HFF-Myc (cell line): ENCODE measurements around the gene MAP2K6.

Source experiments
- DNase-seq: peaks from one replicate; pipeline ENCODE4 v3.0.0-alpha.2; 2011; ENCODE audit warnings: low read depth; ENCODE audit errors: extremely low read depth
- H3K4me3 ChIP-seq: replicated peaks from 2 replicates; pipeline ENCODE4 v1.5.1; 2011; ENCODE audit warnings: low read depth, mild to moderate bottlenecking, control low read depth, low read length
- TF ChIP-seq, protein P1 (sequence below): IDR thresholded peaks from 2 replicates; pipeline ENCODE4 v1.5.1; 2012; ENCODE audit warnings: mild to moderate bottlenecking, low read depth, low read length, control low read depth; ENCODE audit errors: missing control alignments

MAP2K6 gene

DNA sequence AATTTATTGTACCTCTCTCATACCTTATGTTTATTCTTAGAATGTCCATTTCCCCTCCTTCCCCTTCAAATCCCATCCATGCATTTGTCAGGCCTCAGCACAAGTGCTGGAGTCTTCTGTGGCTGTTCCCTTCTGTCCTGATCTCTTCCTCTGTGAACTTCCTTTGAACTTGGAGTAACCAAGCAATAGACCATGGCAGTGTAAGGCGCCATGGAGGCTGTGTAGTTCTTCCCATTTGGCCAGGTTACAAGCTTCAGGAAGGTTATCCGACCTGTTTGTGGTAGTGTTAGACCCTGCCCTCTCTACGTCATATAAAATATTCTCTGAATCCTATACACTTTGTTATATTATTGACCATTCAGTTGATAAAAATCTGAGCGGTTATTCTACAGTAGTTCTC lies 28.6 kb downstream of the MAP2K6 start:
- H3K4me3 ChIP-seq, result no peak overlapping the region
- DNase-seq, result no peak
- TF ChIP-seq, protein P1, sequence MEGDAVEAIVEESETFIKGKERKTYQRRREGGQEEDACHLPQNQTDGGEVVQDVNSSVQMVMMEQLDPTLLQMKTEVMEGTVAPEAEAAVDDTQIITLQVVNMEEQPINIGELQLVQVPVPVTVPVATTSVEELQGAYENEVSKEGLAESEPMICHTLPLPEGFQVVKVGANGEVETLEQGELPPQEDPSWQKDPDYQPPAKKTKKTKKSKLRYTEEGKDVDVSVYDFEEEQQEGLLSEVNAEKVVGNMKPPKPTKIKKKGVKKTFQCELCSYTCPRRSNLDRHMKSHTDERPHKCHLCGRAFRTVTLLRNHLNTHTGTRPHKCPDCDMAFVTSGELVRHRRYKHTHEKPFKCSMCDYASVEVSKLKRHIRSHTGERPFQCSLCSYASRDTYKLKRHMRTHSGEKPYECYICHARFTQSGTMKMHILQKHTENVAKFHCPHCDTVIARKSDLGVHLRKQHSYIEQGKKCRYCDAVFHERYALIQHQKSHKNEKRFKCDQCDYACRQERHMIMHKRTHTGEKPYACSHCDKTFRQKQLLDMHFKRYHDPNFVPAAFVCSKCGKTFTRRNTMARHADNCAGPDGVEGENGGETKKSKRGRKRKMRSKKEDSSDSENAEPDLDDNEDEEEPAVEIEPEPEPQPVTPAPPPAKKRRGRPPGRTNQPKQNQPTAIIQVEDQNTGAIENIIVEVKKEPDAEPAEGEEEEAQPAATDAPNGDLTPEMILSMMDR, result no peak

DNA sequence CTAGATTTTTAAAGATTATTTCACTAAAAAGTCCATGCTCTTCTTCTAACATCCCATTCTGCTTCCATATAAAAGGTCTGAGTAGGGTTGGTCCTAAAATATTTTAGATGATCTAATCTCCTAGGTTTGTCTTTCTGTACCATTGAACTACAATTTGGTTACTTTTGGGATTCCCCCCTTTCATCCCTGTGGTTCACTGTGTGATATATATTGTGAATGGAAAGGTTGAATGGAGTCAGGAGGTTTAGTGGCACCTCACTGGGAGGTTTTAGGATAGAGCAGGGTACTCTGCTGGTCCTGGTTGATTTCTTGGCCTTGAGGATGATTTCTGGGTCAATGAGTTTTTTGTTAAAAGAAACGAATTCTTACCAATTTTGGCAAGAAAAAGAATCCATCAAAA lies 29.5 kb downstream of the MAP2K6 start:
- TF ChIP-seq, protein P1, result no peak
- no peak for DNase-seq
- H3K4me3 ChIP-seq, result no peak overlapping the region

DNA sequence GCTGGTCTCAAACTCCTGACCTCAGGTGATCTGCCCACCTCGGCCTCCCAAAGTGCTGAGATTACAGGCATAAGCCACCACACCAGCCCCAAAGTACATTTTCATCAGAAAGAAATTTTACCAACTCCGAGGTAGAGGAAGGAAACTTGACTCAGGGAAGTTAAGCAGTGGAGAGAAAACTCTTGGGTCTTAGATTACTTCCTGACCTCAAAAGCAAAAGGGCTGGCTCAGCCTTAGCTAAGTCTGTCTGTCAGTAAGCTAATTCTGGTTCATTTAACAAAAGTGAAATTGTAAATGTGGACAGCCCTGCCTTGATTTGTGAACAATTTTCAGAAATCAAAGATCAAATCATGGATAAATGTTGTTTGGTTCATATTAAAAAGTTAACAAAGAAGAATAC lies 30.6 kb downstream of the MAP2K6 start:
- DNase-seq, result no peak
- H3K4me3 ChIP-seq, result no peak overlapping the region
- TF ChIP-seq, protein P1, result no peak

DNA sequence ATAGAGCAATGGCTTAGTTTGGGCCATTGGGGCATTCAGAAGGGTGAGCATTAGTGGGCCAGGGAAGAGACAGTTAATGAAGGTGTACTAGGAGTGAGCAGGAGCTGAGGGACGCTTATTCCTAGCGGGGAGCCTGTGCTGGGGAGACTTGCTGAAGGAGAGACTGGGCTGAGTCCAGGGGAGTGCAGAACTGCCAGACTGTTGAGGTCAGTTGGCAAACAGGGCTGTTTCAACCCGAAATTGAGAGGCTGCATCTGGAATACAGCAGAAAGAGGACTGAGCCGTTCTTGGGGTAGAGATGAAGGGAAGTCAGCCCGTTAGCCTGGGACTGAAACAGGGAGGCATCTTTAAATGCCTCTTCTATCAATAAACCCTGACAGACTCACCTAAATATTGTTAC lies 33.2 kb downstream of the MAP2K6 start:
- TF ChIP-seq, protein P1, result no peak
- no peak overlapping the region for H3K4me3 ChIP-seq

DNA sequence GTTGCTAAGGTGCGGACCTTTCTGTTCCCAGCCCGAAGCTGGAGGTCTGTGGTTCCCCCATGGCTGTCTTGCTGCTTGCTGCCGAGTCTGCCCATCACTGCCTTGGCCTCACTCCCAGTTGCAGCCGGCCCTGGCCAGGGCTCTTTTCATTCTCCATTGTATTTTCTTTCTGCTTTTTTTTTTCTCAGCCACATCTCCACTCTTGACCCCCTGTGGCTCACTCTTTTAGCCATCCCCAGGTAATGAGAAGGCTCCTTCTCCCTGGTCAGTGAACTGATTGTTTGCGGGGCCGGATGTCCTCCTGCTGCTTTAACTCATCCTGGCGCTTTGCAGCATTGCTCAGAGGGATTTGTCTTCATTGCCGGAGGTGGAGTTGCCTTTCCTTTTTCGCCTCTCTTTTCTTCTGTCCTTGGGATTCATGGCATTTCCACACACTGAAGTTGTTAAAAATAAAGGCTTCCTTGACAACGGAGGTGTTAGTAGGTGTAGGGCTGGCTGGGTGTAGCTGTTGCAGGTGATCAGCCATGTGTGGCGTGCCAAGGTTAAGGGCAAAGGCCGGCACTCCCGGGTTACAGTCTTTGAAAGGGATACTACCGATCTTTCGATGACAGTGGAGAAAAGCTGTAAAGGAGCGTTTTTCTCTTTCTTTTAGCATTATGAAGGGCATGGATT lies 34.1 kb downstream of the MAP2K6 start:
- no peak for DNase-seq
- TF ChIP-seq, protein P1, result no peak
- no peak overlapping the region for H3K4me3 ChIP-seq

More for the DNA sequence above, 33.2 kb downstream of the MAP2K6 start:
- no peak for DNase-seq

DNA sequence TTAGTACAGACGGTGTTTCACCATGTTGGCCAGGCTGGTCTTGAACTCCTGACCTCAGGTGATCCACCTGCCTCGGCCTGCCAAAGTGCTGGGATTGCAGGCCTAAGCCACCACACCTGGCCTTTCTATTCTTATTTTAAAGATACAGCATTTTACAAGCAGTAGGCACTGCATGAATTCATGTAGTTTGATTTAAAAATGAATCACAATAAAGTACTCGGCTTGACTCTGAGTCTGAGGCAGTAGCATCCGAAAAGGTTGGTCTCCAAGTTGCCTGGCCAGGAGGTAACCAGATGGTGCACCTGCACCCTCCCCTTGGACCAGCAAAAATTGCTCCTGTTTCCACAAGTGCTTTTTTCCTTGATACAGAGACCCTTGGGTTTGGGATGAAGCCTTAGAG lies 35.6 kb downstream of the MAP2K6 start:
- TF ChIP-seq, protein P1, result no peak
- no peak for DNase-seq
- H3K4me3 ChIP-seq, result no peak overlapping the region

DNA sequence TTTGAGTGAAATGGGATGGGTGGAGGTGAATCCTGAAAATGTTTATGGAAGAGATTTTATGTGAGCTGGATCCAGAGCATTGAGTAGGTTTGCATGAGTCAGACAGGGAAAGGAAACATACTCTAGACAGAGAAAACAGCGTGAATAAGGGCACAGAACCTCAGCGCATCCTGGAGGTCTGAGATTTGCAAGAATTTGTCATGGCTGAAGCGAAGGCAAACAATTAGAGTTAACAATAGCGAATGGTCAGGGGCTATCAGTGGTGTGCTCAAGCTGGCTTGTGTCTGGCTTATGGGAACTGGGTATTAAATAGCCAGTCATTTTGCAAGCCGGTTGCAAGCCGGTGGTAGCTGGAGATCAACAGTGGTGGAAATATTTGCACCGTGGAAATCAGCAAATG lies 36.4 kb downstream of the MAP2K6 start:
- H3K4me3 ChIP-seq, result no peak overlapping the region
- TF ChIP-seq, protein P1, result no peak
- no peak for DNase-seq
